Activated CD4-positive, alpha-beta T cell treated with anti-CD3 and anti-CD28 coated beads, Interleukin-2, Interleukin-4, amounts not matched to agents 100 ng/mL and 50 ng/mL, durations not matched to agents 16 hours and 8 hours (primary cell): ENCODE measurements around the gene E2F1.
A peak's percentile ranks its signal among the peaks of the same experiment; 100 is the strongest.

Experiments used
- DNase-seq: peaks from one replicate; pipeline ENCODE4 v3.0.0-alpha.2; 2020; ENCODE audit warnings: low spot score

E2F1 gene

DNA sequence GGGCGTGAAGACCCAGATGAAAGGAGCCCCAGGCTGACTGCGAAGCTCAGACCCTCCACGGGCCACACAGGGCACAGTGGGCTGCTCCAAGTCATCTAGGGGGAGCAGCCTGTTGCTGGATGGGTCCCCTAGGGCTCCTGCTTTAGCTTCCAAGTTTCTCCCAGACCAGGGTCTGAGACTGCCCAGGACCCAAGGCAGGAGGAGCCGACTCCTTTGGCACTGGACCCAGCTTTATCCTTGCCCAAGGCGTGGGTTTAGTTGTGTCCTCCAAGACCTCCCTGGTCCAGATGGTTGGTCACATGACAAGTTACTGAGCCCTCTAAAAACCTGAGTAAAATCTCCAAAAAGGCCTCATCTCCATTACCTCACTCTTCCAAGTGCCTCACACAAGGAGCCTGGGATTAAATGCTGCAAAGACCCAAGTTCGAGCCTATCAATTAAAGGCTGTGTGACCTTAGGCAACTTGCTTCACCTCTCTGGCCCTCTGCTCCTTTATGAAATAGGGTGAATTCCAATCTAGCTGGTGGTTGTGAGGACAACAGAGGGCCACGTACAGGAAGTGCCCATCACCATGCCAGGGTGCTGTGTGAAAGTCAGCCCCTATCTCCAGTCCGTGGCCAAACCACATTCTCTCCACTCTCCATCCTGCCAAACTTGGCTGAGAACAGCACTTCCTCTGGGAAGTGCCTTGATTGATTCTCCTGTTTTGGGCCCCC lies 14.5 kb downstream of the E2F1 start:
- DNase-seq = no peak

DNA sequence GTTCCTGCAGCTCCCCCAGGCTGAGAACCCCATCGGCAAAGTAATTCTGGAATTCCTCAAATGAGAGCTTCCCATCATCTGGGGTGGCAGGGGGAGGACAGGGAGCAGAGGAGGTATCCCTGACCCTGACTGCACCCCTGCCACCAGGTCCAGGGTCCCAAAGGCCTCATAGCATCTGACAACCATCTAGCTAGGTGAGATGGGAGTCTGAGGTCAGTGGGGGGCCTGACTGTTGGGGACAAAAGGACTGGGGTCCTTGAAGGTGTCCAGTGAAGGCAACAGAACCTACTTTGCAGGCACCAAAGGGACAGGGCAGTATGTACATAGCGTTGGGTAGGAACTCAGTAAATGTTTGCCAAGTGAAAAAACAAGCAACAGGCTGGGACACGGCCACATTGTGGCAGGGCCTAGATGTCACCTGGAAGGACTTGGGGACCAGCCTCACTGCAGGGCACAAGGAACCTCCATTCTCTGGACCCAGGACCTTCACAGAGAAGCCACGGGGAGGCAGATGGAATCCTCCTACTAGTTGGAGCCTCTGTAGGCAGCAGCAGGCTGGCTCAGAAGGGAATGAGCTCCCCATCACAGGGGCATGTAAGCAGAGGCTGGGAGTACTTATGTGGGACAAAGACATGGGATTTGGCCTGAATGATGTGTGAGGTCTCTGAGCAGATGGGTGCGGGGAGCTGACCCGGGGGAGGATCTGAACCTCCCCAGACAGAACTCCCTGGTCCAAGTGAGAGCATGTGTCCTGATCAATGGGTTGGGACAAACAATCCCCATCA lies 15.3 kb downstream of the E2F1 start:
- no peak for DNase-seq

DNA sequence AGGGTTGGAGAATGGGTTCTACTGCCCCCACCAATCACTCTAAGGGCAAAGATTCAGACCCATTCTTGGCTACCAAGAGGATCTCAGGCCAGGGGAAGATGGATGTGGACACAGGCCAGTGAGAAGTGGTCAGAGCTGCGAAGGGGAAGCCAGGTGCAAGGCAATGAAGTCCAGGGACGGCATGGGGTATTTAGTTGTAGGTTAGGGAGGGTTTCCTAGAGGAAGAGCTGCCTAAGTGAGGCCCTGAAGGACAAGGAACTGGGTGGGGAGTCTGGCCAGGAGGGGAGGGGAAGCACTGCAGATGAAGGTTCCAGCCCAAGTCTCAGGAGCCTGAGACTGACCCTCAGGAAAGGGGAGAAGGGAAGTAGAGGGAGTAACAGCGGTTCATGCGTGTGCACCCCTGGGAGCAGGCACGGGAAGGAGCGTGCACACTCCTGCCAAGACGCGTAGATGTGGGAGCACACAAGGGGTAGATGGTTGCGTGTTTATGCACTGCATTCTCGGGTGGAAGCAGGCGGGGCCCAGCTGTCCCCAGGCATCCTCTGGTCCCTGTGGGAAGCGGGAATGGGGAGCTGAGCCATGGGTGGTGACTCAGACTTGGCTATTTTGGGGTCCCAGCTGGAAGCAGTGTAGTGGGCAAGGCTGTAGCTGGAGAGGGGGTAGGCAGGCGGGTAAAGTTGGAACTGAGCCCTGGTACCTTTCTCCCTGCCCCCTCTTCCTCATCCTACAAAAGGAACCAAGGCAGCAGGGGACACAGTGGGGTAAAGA lies 16.1 kb downstream of the E2F1 start:
- DNase-seq = no peak

DNA sequence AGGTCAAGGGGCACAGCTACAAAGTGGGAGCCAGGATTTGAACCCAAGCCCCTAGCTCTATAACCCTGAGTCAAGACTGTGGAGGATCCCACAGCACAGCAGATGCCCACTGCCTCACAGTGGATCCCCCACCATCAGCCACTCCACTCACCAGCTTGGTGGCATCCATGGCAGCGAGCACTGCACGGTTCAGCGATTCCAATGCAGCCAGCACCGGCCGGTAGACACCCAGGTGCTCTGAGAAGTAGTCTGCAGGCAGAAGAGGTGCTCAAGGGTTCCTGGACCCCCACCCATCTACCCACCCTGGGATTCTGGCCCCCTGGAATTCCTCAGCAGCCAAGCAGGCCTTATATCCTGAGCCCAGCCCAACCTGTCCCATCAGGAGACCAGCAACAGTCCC lies 17.0 kb downstream of the E2F1 start:
- DNase-seq = no peak

DNA sequence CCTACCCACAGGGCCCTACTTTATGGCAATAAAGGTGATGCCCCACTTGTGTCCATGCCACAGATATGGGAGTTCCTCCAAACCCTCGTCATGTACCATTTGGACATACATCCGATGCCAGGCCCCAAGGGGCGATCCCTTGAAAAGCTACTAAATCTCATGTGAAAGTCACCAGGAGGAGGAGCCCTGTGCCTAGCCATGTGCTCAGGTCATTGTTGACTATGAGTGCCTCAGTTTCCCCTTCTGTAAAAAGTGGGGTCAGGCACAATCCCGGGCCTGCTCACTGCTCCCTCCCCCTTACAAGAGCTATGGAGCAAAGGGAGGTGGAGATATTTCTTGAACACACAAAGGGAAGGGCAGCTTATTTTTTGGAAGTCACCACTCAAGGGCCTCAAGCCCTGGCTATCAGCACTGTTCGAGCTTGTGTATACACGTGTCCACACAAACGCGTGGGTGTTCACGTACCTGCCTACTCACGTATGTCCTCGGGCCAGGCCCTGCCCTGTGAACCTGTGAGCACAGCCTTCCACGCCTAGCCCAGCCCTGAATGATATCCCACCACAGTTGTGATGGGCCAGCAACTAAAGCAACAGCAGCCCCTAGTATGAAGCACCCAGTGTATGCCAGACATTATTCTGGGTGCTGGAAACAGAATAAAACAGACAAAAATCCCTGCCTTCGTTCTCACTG lies 17.6 kb downstream of the E2F1 start:
- DNase-seq = no peak

DNA sequence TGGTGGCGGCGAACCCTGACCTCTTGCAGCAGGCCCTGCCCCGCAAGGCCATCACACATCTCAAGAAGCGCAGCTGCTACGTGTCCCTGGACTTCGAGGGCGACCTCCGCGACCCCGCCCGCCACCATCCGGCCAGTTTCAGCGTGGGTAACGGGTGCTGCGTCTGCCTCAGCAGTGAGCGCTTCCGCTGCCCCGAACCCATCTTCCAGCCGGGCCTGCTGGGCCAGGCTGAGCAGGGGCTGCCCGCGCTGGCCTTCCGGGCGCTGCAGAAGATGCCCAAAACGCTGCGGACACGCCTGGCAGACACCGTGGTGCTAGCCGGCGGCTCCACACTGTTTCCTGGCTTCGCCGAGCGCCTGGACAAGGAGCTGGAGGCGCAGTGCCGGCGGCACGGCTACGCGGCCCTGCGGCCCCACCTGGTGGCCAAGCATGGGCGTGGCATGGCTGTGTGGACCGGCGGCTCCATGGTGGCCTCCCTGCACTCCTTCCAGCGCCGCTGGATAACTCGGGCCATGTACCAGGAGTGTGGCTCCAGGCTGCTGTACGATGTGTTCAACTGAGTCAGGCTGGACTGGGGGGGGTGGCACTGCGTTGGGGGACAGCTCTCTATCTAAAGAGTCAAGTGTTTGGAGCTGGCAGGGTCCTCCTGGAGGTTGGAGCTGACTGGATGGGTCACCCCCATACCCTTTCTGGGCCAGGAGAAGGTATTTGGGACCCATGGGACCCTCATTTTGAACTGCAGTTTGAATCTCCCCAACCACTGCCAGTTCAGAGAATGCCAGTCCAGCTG lies 18.3 kb downstream of the E2F1 start:
- DNase-seq = peak; percentile 86

DNA sequence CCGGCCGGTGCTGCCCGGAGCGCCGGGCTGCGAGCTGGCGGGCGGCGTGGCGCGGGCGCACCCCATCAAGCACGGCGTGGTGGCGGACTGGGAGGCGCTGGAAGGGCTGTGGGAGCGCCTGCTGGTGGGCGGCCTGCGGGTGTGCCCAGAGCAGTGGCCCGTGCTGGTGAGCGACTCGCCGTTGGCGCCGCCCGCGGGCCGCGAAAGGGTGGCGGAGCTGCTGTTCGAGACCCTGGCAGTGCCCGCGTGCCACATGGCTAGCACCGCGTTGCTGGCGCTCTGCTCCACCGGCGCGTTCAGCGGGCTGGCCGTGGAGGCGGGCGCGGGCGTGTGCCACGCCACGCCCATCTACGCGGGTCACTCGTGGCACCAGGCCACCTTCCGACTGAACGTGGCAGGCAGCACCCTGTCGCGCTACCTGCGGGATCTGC lies 18.9 kb downstream of the E2F1 start:
- DNase-seq = no peak

DNA sequence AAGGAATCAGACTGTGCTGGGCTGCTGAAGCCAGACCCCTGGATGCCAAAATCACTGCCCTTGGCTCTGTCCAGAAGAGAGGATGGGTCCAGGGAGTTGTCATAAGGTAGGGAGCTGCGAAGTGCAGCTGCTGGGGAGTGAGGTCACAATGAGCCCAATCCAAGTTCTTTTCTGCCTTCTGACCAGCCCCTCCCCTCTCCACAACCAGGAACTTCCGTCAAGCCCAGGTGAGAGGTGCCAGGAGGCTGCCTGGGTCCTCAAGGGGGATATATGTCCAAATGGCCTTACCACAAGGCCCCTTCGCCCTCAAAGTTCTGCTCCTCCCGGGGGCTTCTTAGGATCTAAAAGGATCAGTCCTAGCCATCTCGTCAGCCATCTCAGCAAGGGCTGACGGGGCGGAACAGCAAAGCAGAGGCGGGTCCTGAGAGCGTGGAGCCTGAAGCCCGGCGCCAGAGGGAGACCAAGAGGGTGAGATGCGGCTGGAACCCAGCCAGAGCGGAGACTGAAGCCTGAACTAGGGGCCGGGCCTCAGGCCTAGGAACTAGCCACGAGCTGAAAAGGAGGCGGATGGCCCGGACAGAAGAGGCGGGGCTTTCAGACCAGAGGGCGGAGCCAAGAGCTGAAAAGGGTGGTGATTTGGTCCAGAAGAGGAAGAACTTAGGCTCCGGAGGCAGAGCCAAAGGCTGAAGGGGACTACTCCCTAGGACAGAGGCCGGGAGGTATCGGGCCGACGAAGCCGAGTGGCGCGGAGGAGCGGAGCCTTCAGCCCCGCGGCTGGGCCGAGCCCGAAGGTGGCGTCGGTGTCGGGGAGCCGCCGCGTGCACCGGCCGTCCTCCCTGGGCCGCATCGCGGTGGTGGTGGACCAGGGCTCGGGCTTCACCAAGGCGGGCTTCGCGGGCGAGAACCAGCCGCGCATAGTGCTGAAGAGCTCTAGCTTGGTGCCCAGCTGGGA lies 19.6 kb downstream of the E2F1 start, which contains the start of gene ACTL10:
Gene ACTL10, plus strand, starts transcription at position 651 of the 952 bp plus-strand sequence. CDS start 555 bp downstream, outside the sequence.
- DNase-seq = peak; percentile 95

DNA sequence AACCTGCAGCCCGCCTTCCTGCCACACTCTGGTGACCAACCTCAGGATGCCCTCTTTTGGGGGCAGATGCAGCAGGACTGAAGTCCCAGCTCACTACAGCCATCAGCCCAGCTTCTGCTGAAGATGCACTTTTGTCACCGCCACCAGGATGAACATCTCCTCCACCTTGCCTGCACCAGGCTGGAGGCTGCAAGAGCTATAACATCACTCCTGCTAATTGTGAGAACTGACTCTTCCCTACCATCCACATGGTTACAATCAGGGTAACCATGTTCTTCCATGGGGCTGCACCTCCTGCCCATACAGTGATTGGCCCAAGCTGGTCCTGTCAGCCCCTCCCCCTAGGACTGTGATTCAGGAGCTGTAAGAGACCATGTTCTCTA lies 21.4 kb downstream of the E2F1 start:
- DNase-seq = no peak

DNA sequence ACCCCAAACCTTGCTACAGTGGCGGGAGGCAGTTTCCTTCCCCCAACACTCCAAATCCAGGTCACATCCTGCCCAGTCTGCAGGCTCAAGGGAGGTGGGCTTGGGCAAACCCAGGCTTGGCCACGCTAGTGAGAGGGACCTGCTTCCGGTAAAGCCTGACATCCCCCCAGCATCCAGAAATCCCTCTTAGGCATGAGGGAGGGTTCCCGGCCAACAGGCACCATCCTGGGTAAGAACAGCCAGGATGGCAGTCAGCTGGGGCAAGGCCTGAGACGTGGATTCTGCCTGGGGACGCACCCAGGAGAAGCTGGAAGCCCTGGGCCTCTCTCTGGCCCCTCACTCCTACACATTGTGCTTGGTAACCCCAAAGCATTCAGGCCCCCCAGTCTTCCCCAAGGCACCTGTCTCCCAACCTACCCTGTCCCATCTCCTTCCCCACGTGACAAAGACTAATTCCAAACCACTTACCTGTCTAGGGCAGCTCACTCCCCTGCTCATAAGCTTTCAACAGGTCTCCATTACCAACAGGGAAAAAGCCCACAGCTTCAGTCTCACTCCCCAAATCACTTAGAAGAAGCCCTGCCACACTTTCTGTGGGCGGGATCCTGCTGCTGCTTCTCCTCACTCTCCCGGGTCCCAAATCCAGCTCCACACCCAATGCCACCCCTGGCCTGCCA lies 22.0 kb downstream of the E2F1 start:
- no peak for DNase-seq

DNA sequence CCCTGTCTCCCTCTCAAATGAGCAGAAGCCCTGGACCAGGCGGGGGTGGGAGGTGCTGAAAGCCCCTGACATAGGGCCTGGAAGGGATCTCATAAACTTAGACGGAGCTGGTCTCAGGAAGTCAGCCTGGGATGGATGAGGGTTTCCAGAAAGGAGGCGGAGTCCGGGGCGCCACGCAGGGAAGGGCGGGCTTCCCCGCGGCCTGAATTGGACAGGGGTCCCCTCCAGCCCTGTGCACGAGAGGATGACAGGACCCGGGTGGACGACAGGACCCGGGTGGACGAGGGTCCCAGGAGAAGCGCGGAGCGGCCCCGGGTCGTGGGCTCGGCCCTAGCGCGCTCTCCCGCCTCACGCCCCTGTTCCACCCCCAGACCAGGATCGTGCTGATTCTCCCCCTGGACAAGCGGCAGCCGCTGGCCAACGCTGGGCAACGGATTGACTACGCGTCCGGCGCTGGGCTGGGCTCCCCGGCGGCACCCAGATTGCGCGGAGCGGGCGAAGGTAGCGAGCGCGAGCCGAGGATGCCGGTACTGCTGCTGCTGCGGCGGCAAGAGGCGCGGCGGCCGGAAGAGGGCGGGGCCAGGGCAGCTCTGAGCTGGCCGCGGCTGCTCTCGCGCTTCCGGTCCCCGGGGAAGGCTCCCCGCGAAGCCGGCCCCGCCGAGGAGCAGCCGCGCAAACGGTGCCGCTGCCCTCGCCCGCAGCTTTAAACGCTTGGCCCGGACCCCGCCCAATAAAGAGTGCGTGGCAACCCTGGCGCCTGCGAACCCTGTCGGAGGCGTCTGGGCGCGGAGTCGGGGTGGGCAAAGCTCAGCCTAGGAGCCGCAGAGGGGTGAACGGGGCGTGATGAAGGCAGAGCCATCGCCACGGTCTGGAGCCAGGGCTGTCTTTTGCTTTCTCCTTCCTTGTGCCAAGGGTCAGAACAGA lies 22.8 kb downstream of the E2F1 start:
- DNase-seq = peak; percentile 84

DNA sequence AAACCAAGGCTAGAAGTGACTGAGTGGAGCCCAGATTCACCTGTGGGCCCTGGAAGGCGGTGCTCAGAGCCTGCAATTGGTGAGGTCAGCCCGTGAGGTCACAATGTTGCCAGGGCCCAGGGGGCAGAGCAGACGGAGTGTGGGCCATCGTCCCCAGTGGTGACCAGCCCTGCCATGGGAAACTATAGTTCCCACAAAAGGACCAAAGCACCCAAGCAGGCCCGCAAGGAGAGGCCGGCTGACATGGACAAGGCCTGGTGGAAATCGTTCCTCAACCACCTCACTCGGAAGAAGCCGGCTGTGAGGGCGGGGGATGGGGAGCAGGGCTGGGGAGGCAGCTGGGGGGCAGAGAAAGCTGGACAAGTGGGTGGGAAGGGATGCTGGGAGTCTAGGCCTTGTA lies 24.0 kb downstream of the E2F1 start, which contains the start of gene C20orf144:
Gene C20orf144, plus strand, starts transcription at position 156 of the 400 bp plus-strand sequence. Its CDS starts 19 bp downstream, at position 175.
- DNase-seq = no peak

DNA sequence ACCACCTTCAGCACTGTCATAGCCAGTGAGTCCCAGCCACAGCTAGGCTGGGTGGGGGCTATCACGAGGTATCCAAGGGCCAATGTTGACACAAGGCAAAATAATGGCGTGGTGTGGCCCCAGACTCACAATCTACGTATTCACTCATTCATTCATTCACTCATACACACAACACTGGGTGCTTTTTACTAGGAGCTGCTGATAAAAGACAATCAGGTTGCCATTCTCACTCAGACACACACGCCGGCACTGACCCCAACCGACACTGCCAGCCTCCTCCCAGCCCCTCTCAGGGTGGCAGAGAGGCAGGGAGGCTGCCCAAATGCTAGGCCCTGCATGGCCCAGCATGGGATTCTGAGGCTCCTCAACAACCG lies 25.5 kb downstream of the E2F1 start:
- no peak for DNase-seq

DNA sequence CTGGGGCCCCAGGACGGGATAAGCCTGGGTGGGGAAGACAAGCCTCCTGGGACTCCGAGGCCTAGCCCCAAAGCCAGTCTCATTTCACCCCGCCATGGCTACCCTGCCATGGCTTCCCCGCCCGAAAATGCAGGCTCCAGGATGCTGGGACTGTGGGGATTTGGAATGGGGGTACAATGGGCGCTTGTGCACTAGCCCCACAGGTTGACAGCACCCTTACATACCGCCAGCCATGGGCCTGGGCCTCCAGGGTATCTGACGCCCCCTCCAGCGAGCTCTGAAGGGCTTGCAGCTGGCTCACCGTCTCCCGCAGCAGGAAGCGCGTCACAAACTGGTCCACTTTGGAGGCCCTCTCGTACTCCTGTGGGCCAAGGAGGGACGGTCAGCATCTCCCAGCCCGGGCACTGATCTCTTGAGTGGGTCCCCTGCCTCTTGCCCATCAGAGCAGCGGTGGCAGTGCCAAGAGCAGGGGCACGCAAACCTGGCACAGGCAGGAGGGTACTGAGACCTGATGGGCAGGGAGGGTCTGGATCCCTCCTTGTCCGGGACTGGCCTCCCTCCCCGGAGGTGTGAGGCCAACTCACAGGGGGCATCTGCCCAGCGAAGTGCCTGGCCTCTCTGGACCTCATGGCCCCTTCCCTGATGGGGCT lies 26.0 kb downstream of the E2F1 start:
- DNase-seq = no peak

DNA sequence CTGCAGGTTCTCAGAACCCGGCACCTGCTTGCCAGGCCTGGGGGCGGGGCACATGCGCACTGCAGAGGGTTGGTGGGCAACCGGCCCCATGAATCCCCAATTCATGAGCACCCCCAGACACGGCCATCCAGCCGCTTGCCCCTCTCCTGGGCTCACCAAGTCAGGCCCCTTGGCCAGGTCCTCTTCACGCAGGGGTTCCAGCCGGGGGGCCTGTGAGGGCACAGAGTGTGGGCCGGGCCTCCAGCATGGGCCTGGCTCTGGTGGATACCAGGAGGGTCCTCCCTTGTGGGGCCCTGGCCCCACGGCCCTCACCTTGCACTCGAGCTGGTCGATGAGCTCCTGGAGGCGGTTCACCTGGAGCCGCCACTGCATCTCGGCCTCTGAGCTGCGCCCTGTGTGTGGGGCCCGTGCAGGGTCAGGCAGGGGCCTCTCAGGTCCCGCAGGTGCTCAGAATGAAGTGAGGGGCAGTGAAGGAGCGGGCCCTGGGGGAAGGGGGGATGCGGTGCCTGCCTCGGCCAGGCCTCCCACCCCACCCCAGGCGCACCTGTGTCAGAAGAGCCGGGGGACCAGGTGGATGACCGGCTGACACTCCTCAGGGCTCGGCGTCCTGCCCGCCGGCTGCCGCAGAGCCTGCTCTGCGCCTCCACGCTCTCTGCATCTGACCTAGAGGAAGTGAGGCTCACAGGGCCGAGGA lies 26.7 kb downstream of the E2F1 start:
- DNase-seq = no peak

DNA sequence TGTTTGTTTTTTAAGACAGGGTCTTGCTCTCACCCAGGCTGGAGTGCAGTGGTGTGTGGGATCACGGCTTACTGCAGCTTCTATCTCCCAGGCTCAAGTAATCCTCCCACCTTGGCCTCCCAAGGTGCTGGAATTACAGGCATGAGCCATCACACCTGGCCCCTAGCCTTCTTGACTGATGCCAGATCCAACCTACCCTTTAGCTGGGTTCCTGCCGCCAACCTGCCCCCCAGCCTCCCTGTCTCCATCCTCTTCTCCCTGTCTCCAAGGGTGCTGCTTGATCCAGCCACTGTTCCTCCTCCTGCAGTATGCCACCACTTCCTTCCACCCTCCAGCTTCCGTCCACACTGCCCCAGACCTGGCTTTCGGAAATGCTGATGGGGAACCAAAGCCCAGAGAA lies 27.3 kb downstream of the E2F1 start:
- DNase-seq = no peak

DNA sequence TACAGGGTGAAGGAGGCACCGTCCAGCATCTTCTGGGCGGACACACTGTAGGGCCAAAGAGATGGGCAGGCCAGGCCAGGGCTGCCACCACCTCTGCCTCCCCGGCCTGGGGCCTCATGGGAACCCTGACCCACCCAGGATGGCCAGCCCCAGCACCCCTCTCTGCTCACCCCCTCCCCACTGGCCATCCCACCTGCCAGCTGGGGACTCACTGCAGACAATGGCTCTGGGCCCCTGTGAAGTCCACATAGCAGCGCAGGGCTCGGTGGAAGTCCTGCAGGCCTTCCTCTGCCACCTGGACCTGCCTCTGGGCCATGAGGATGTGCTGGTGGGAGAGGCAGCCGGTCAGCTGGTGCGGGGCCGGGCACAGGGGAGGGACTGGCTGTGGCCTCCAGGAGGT lies 27.7 kb downstream of the E2F1 start:
- no peak for DNase-seq
